Body of pancreas (tissue), 4 donors: Measurements from ENCODE around the gene MED31. TPM values are rescaled to one million over a fixed set of nuclear protein-coding genes. Genes with fewer than 3 reads are reported as not detected.
"Not testable (repeated sequence)": the region's sequence is repeated elsewhere in the genome, so short reads cannot be mapped to it uniquely, and the experiment has no call there.

Source experiments
- ATAC-seq: fragments of 150-250 bp; one replicate; pipeline ENCODE4 v1.9.1; 2016
- DNase-seq, 4 donors: peaks; one replicate each; pipeline ENCODE4 v3.0.0-alpha.2; 2019
- H3K27ac ChIP-seq, 4 donors: fragments of 200-600 bp; sonication (generic); 1 replicate in 3 of 4; 2 replicates in 1 of 4; pipeline versions ENCODE4 v1.5.1 to v1.6.1; 2016 to 2019; ENCODE audit warnings: mild to moderate bottlenecking in 1 of 4, mixed read lengths in 1 of 4, moderate library complexity in 1 of 4
- H3K27me3 ChIP-seq, 2 donors: fragments of 200-600 bp; sonication (generic); one replicate each; pipeline ENCODE4 v1.6.0; 2016; ENCODE audit warnings: mild to moderate bottlenecking in 1 of 2
- H3K36me3 ChIP-seq, 2 donors: fragments of 200-600 bp; sonication (generic); replicated peaks in 1 of 2; 2 replicates each; pipeline ENCODE4 v1.5.1; 2016; ENCODE audit warnings: low read depth in 2 of 2; ENCODE audit not compliant: insufficient read depth in 1 of 2
- H3K4me1 ChIP-seq: fragments of 200-600 bp; sonication (generic); one replicate; pipeline ENCODE4 v1.6.0; 2016
- H3K4me3 ChIP-seq, 2 donors: fragments of 200-600 bp; sonication (generic); 1 replicate in 1 of 2; 2 replicates in 1 of 2; pipeline ENCODE4 v1.5.1; 2016 to 2019
- H3K9me3 ChIP-seq, 3 donors: fragments of 200-600 bp; sonication (generic); 1 replicate in 2 of 3; 2 replicates in 1 of 3; pipeline ENCODE4 v1.5.1; 2016
- POLR2A ChIP-seq, 3 donors: fragments of 450-650 bp; IDR thresholded peaks; one replicate each; pipeline ENCODE4 v1.6.1; 2016; ENCODE audit warnings: antibody characterized with exemption in 3 of 3, mild to moderate bottlenecking in 2 of 3
- WGBS, 2 donors: methylation state at CpG; one replicate each; pipeline ENCODE4 v1.1.5; 2017; 5-methylcytosine and 5-hydroxymethylcytosine counted together
- intact Hi-C: fragments of 100-400 bp; cut with DNase I; formaldehyde crosslinking; loops from one replicate; pipeline ENCODE4 v1.15.1; 2023
- total RNA-seq, 2 donors: library from RNA; depleted of rRNA; stranded (reverse); fragments of >200 nt; gene quantifications; one replicate each; pipeline ENCODE4 v1.1.0, GENCODE V29; 2016
- TF ChIP-seq, protein P1 (sequence below), 7 experiments: fragments of 450-650 bp in 4 of 7; fragments of 200-600 bp in 3 of 7; sonication (generic) in 3 of 7; IDR thresholded peaks; one replicate each; pipeline ENCODE4 v1.5.1; 2016 to 2019; ENCODE audit warnings: antibody characterized with exemption in 7 of 7

The MED31 gene
- total RNA-seq, 2 donors from 2014 or later = 6.2 to 9.9 TPM

DNA sequence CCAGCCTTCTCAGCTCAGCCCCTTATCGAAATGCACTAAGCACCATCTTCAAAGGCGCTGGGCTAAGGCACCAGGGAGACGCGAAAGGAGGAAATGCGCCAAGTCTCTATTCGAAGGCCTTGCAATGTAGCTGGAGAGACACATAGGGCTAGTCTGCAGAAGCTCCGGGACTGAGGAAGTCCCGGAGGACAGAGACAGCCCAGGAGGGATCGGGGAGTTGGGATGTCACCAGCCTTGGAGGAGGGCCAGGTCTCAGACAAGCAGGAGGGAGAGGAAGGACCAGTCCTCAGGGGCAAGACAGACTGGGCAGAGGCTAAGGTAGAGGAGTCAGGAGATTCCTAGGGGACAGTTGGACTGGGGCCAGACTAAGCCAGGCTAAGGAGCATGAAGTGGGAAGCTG lies 8.7 kb upstream of the MED31 start:
- no peaks in the 10 kb centered on the region for H3K27me3 ChIP-seq
- WGBS, 2 donors = 68 to 92% methylated on average over 8 to 9 of the region's 9 CpGs
- H3K36me3 ChIP-seq = no peaks in the 10 kb centered on the region
- H3K4me1 ChIP-seq = peaks cover 4% of the 10 kb centered on the region
- H3K27ac ChIP-seq = no peak overlapping the region
- TF ChIP-seq, protein P1, sequence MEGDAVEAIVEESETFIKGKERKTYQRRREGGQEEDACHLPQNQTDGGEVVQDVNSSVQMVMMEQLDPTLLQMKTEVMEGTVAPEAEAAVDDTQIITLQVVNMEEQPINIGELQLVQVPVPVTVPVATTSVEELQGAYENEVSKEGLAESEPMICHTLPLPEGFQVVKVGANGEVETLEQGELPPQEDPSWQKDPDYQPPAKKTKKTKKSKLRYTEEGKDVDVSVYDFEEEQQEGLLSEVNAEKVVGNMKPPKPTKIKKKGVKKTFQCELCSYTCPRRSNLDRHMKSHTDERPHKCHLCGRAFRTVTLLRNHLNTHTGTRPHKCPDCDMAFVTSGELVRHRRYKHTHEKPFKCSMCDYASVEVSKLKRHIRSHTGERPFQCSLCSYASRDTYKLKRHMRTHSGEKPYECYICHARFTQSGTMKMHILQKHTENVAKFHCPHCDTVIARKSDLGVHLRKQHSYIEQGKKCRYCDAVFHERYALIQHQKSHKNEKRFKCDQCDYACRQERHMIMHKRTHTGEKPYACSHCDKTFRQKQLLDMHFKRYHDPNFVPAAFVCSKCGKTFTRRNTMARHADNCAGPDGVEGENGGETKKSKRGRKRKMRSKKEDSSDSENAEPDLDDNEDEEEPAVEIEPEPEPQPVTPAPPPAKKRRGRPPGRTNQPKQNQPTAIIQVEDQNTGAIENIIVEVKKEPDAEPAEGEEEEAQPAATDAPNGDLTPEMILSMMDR (IDR thresholded peaks at IDR 0.05) = no peak
- no peak for TF ChIP-seq POLR2A (IDR thresholded peaks at IDR 0.05)
- H3K9me3 ChIP-seq = no peaks in the 10 kb centered on the region
- no peak for DNase-seq
- no peak overlapping the region for H3K4me3 ChIP-seq
- no peak for ATAC-seq
- intact Hi-C loops = loop anchor here (10.0 kb wide), 1 partner anchor 175 kb away; the partner anchor contains the start of gene TEKT1

DNA sequence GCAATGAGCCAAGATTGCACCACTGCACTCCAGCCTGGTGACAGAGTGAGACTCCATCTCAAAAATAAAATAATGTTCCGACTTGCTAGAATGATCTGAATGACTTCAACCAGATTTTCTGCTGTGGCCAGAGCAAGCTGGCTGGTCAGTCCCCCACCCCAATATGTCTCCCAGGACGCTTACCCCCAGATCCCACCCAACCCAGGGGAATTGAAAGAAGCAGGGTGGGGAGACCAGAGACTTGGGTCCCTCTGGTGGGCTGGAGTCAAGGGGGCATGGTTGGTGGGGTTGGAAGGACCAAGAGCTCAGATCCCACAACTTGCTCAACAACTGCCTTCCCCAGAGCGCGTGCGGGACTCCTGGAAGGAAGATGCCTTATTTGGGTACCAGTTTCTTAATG lies 7.0 kb upstream of the MED31 start:
- peaks cover 21% of the 10 kb centered on the region for H3K4me1 ChIP-seq
- H3K27ac ChIP-seq, intact Hi-C loops, H3K36me3 ChIP-seq, H3K27me3 ChIP-seq, ATAC-seq, H3K9me3 ChIP-seq, DNase-seq, H3K4me3 ChIP-seq: not testable (repeated sequence)
- 87 to 92% methylated on average over 2 of the region's 5 CpGs for WGBS, 2 donors

DNA sequence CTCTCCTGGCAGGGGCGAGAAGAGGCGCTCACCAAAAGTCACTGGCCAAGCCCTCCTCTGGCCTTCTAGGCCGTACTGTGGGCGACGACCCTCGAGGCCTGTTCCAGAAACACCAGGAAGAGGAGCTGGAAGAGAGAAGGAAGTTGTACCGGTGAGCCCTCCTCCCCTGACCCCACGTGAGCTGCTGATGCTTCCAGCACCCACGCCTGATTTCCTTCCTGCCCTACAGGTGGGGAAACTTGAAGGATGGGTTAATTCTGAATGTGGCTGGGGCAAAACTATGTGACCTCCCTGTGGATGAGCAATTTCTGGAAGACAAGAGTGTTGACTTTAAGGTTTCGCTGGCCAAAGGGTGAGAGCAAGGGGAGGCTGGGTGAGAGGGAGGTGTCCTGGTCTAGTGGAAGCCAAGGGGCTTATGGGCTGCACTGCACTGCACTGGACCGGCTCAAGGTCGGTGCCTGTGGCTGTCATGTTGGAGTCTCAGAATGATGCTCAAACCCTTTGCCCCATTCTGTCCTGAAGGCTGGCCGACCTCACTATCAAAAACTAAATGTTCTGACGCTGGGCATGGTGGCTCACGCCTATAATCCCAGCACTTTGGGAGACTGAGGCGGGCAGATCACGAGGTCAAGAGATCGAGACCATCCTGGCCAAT lies 6.4 kb upstream of the MED31 start:
- Histone ChIP-seq H3K27ac (no peak overlapping the region), H3K4me1 (peaks cover 27% of the 10 kb centered on the region), H3K9me3 (no peaks in the 10 kb centered on the region), H3K36me3 (no peaks in the 10 kb centered on the region), H3K4me3 (no peak overlapping the region), H3K27me3 (no peaks in the 10 kb centered on the region)
- intact Hi-C loops = no loop called here
- DNase-seq (no peak), ATAC-seq (no peak)
- 77 to 95% methylated on average over 17 of the region's 18 CpGs for WGBS, 2 donors
- no peak for TF ChIP-seq POLR2A (IDR thresholded peaks at IDR 0.05)
- TF ChIP-seq, protein P1 (IDR thresholded peaks at IDR 0.05) = no peak

DNA sequence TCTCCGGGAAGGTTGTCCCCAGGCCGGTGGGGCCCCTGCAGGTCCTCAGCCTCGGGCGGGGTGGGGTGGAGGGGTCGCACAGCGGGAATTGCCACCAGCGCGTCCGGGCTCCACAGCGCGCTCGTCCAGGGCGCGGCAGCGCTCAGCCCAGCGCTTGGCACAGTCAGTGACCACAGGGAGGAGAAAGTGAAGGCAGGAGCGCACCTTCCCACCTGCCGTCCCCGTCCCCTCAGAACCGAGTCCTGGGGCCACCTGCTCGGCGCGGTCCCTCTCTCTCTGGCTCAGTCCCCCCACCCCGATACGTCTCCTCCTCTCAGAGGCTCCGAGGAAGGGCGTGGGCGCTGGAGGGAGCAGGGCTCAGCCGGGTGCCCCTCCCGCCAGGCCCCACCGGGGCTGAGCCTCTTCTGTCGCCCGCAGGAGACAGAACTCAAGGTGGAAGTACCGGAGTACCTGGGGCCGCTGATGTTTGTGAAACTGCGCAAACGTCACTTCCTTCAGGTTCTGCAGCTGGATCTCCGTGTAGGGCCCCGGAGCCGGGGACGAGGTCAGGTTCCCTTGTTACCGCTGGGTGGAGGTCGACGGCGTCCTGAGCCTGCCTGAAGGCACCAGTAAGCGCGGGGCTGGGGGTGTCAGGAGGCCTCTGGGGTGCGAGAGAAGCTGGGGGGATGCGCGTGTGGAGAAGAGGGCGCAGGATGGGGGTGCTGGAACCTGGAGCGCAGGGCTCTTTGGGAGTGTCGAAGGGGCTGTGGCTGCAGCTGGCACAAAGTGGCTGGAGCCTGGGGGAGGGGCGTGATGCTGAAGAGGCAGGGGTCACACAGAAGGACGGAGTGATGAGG lies 5.6 kb upstream of the MED31 start:
- H3K27me3 ChIP-seq, DNase-seq, H3K27ac ChIP-seq, H3K36me3 ChIP-seq, intact Hi-C loops, H3K9me3 ChIP-seq, H3K4me3 ChIP-seq, ATAC-seq: not testable (repeated sequence)
- WGBS, 2 donors = 19 to 49% methylated on average over 34 to 43 of the region's 55 CpGs
- peaks cover 35% of the 10 kb centered on the region for H3K4me1 ChIP-seq

DNA sequence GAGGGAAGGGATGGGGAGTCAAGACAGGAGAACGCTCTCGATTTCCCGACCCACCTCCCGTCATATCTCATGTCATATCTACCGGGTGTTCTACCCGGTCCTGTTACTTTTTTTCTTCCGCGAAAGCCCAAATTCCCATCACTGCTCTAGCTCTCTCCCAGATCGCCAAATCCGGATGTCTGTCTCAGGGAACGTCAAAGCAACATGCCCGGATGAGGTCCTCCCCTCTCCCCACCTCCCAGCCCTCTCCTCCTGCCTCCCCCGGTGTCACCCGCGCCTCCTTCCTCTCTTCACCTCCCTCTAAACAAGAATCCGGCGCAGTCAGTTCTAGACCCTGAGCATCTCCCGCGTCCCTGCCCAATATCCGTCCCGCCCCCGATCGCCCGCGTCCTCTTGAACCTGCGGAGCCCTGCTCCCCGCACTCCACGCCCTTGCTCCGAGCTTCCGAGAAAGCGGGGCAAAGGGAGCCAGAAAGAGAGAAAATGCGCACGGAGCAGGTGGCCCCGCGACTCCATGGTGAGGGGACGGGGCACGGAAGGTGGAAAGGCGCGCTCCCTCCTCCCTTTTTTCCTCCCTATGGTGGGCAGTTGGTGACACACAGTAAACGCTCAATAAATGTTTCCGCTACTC lies 4.4 kb upstream of the MED31 start:
- H3K27me3 ChIP-seq, DNase-seq, H3K36me3 ChIP-seq, H3K27ac ChIP-seq, ATAC-seq, intact Hi-C loops, H3K9me3 ChIP-seq, H3K4me3 ChIP-seq: not testable (repeated sequence)
- 13 to 32% methylated on average over 30 to 35 of the region's 41 CpGs for WGBS, 2 donors
- H3K4me1 ChIP-seq = peaks cover 40% of the 10 kb centered on the region
